ENCODE data around the gene NFIA.

The NFIA gene

DNA sequence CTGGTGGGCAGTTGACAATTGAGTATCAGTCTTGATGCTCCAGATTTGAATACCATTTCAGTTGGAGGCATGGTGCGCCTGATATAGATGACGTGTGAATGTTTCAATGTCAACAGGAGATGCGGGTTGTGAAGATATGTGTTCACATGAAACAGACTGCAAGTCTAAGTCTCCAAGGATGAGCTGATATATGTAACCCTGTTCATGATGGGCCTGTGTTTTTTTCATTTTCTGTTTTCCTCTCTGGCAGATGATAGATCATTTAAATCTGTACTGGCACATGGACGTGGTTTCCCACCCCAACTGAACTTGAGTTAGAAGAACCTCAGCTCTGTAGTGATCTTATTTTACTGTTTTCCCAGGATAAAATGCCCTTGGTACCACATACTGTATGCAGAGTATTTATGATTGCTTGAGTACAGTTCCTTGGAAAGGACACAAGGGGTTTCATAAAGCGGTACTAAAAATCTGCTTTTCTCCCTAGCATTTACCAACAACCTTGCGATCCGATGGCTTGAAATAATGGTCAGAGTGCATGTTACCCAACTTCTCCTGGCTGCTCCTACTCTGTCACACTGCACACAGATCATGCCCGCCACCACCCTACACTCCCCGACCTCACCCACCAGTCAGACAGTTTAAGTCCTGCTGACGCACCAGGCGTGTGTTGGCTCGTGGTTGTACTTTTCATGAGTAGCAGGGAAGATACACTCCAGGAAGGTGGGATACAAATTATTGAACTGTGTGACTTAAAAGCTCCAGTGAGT, 131.1 kb downstream of the NFIA start:
- DNase-seq (ENCODE audit: low read depth, low spot score) = no peak

DNA sequence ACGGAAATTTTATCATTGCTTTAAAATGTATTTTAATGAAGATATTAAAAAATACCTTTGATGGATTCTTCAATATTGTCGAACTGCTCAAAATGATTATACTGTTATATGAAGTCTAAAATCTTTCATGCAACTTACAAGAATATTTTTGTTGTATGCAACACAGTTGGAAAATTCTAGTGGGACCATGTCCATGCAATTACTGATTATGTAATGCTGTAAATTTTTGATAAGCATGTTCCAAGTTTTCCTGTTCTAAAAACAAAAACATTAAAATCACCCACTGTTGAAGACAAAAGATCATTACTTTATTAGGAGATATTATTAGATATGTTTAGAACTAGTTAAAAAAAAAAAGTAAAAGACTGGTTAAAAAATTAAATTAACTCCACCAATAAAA, 132.8 kb downstream of the NFIA start:
- DNase-seq (ENCODE audit: low read depth, low spot score) = no peak

DNA sequence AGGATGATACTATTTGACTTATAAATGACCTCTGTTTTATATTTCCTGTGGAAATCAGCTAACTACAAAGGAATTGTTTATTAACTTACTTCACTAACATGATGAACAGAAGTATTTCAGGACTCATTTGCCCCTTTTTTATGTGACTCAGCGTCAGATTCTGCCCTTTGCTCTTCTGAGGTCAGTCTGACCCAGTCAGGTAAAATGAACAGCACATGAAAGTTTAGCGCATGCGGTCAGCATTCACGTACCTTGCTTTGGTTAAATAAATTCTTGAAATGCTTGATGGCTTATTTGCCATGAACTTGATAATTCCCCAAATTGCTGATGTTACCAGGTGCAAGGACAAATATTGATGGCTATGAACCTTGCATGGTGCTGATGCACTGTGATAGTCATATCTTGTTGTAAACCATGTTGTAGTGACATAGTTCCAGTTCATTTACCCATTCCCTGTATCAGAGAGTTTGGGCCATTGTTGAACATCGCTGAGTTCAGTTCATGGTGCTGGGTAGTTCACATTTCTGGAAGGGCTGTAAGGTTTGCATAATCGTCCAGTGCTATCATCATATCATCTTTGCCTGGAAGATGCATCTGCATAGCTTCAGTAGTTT, 133.4 kb downstream of the NFIA start:
- DNase-seq (ENCODE audit: low read depth, low spot score) = no peak

DNA sequence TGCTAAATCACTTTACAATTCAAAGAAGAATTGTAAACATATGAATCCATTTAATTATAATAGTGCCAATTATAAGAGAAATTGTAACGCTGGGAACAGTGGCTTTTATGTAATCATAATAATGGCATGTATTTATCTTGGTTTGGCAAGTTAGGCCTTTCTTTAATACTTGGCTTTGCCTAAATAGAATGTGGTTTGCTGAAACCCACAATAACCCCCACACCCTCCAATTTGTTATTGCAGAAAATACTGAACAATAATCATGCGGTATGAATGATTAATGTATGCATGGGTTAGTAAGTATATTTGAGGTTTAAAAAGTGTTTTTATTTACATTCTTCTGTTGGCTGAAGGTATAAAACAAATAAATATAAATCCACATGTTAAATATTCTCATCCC, 138.2 kb downstream of the NFIA start:
- no peak for DNase-seq (ENCODE audit: low read depth, low spot score)

DNA sequence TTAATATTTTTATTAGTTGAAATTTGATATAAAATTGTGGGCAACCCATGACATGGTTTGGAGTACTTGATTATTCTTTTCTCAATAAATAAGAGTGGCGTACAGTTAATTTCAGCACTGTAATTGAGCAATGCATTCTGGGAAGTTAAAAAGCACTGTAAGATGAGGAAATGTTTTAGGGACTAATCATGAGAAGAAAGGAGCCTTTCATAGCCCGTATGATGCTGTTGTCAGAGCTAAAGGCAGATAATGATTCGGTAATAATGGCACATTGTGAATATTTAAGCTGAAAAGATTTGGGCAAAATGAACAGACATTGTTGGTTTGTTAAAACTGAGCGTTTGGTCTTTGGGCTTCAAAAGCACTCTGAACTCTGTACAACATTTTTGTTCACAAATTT, 139.3 kb downstream of the NFIA start:
- no peak for DNase-seq (ENCODE audit: low read depth, low spot score)

DNA sequence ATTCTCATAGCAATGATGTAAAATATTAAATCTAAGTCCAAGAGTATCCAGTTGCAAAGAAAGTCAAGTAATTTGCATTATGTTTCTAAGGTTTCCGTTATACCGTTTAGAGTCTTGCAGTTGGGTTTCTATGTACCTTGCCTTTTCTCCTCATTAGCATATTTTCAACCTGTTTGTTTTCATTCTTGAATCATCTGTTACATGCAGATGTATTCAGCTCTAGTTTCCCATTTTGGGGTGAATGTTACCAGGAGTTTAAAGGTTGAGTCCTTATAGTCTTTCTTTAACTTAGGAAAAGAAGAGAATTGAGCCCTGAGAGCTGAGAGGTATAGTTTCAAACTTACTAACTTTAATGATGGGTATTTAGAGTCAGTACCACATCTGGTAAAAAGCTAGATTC, 139.9 kb downstream of the NFIA start:
- DNase-seq (ENCODE audit: low read depth, low spot score) = no peak

DNA sequence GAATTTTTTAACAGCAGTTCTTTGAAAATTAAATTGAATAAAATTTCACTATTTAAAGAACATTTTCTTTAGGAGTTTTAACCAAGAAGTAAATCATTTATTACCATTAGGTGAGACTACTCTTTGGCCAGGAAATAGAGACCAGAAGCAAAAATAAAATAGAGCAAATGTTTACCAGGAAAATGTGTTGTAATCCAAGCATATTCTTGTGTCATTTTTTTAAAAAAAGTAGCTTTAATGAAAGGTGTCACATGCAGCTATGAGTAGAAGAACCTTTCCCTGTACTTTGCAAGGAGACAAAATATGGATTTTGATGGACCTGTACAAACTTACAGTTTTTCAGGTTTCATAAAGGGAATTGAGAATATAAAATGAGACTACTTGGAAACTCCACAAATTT, 140.8 kb downstream of the NFIA start:
- no peak for DNase-seq (ENCODE audit: low read depth, low spot score)

DNA sequence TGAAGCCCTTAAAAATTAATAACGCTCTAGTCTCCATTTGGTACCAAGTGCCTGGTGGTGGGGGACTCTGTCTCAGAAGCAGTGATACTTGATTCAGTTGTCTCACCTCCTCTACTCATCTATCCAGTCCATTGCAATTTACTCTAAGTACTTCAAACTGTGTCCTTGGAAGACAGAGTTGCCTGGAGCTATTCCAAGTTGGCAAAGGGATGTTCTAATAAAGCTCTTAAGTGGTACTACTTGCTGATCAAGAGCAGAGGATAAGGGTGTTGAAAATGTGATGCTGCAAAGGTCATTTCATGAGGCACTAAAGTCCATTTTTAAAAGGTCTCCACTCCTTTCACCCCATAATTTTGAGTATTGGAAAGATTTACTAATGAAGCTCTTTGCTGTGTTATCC, 142.2 kb downstream of the NFIA start:
- DNase-seq (ENCODE audit: low read depth, low spot score) = no peak

DNA sequence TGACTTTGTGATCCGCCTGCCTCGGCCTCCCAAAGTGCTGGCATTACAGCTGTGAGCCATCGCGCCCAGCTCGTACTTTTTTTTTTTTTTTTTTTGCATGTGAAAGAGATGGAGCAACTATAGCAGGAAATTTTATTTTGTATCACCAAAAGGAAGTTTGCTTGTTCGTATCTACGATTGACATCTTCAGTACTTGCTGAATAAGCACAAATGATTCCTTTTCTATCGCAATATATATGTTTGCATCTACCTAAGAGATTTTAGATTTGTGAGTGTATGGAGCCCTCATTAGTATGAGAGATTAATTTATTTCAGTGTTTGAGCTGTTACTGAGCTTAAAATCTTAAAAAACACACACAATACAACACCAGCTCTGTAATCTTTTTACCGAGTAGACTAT, 143.1 kb downstream of the NFIA start:
- DNase-seq (ENCODE audit: low read depth, low spot score) = no peak

DNA sequence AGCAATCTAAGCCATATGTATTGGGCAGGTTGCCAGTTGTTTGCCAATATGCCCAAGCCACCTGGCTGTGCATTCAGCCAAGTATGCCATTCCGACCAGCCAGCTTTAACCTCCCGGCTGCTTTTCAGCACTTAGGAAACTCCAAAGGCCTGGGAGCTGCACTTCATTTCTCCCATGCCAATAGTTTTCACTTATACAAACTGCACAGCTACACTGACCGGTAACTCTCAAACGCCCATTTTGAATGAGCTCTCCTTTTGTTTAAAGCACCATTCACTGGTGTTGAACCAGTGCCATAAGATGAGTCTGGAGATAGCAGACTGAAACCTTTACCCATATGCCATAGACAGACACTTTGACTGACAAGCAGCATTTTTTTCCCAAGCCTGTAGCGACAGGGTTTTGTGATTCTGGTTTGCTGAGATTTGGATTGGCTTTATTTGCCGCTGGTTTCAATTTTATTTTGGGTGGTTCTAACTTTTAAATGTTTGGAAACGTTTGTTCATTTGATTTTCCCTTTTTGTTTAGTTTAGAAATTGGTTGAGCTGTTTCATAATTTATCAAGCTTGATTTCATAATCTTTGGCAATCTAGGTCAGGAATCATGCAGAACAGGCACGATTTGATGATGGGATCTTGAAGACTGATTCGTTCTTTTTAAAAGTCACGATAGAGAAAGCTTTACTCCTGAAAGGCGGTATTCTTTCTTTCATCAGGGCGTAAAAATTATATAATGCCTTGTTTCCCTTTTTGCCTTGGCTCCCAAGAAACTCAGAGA, 144.6 kb downstream of the NFIA start:
- DNase-seq (ENCODE audit: low read depth, low spot score) = no peak

DNA sequence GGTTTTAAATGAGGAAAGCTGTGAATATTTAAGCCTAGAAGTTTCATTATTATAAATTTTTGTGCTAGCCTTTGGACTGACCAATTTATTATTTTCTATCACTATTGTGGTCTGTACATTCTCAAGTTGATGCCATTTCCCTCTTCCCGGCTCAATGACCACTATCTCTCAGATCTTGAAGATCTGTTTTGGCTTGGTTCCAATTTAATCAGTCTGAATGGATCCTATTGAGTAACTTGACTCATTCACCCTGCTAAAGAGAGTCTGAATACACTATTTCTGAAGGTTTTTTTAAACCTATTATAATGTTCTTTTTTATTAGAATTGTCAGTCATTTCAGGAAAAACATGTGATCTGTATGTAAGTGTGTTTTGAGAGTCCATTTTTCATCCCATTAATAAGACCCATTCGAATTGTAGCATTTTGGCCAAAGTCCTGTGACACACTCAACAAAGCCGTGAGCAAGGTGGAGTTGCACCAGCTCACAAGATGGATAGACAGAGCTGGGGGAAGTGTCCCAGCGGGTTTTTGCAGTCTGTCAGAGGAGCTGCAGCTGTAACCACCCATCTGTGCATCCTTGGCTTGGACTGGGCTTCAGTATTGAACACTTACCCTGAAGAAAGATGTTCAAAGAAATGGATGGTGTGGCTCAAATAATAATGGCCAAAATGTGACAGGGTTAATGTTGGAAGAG, 145.6 kb downstream of the NFIA start:
- no peak for DNase-seq (ENCODE audit: low read depth, low spot score)

DNA sequence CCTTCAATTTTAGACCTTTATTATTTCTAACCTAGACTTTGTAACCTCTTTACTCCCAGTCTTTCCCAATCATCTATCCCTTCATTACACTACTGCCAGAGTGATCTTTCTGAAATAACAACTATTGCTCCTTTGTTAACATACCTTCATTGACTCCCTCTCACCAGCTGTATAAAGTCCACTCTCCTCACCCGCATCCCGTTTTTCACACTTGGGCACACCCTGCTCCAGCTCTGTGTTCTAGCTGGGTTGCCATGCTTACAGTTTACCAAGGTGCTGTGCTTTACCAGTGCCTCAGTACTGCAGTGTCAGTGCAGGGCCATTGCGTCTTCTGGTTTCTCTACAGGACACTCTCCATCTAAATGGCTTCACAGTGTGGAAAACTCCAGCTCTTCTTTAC, 148.2 kb downstream of the NFIA start:
- no peak for DNase-seq (ENCODE audit: low read depth, low spot score)

DNA sequence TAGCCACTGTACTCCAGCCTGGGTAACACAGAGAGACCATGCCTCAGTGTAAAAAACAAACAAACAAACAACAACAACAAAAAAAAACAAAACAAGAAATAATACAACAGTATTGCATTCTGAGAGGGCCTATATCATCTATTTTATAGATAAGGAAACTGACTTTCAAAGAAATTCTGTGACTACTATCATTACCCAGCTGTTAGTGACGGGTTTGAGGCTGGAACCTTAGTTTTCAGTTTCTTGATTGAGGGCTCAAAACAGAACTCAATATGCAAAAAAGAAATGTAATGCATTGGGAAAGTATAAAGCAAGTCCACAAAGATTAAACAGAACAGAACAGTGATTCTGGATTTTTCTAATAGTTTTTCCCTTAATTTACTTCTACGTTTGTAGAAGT, 149.4 kb downstream of the NFIA start:
- no peak for DNase-seq (ENCODE audit: low read depth, low spot score)

DNA sequence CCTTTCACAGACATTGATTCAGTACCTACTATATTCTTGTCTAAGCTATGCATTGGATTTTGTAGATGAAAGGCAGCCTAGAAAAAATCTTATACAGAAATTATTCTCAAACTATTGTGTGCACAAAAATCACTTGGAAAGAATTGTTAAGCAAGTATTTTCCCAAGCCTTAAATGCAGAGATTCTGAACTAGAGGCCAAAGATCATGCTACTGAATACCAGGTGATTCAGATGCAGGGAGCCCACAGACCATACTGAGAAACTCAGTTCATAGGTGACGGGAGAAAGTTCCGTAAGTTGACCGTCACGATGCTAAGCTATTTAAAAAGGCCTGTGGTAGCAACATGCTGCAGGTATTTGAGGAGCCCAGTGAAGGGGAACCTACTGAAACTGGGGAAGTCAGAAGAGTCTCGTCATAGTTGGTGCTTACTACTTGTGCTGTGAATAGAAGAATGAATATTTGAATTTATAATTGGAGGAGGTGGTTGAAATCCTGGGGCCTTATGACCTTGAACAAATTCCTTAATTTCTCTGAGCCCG, 150.8 kb downstream of the NFIA start:
- DNase-seq (ENCODE audit: low read depth, low spot score) = no peak

DNA sequence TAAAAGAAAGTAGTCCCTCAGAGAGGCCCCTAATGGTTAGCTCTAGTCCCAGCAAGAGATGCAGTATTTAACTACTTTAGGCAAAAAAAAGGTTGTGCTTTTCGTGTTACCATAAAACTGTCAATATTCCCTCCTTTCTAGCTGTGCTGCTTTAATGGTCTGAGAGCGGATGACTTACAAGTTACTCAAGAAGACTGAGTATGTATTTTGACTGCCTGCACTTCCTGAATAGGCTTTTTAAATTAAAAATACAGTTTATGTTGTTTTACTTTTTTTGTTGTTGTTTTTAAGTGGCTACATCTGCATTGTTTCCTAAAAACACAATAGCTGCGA, 152.2 kb downstream of the NFIA start:
- no peak for DNase-seq (ENCODE audit: low read depth, low spot score)

DNA sequence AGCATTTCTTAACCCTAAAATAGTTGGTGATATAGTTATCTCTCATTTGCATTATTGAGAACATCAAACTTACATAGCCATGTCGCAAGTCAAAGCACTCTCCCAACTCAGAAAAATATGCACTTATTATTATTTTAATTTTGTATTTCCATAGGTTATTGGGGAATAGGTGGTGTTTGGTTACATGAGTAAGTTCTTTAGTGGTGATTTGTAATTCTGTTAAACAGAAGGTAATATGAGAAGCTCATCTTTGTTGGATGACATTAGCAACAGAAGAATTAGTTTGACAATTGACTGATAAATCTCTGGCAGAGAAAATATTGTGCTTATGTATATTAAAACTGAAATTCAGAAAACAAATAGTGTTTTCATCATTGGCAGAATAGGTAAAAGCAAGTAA, 154.8 kb downstream of the NFIA start:
- no peak for DNase-seq (ENCODE audit: low read depth, low spot score)

DNA sequence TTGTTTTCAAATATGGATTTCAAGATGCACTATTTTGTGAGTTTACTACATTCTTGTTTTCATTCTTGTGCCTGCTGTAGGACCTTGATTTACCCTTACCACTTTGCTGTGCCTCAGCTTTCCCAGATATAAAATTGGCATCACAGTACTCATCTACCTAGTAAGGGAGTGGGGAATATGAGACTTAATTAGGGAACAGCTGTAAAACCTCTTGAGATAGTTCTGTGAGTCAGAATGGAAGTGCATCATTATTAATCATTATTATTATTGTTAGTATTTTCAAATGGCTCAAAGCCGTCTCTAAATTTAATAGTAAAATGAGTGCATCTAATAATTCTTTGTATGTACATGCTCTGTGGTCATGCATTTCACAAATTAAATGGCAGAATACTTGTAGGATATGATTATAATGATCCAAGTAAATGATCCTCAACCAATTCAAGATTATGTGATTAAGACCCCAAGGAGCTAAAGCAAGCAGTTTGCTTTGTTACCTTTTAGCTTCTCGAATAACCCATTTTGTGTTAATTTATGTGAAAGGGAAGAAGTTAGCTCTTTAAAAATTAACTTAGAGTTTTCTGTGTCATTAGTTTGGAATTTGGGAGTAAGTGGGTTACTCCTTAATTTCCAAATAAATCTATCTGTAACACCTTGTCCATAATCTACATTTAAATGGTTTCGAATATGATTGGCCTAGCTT, 155.4 kb downstream of the NFIA start:
- DNase-seq (ENCODE audit: low read depth, low spot score) = no peak

DNA sequence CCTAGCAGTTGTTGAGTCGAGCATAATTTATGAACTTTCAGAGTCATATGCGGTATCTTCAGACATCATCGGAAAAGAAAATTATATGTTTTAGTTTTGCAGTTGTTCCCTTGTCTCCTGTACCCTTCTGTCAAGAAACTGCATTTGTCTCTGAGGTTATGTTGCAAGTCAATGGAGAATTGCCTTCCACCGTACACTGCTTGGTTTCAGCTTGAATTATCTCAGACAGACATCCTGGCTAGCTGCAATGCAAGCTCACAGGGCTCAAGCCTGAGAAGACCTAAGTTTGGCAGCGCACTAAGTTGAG, 156.0 kb downstream of the NFIA start:
- no peak for DNase-seq (ENCODE audit: low read depth, low spot score)

DNA sequence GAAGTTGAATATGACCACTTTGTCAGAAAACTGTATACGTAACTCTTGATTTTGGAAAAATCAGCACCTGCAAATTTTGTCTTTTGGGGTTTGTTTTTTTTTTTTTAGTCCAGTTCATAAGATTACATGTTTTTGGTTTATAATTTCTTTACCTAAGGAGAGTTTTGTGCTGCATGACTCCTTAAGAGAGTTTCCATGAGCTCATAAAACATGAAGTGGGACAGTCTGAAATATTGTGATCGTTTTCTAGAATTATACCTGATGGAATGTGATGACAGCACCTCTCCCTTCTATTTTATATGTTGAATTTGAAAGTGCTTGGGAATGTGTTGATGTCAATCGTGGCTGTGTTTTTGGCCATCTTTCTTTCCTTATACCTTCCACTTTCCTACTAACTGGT, 158.5 kb downstream of the NFIA start:
- DNase-seq (ENCODE audit: low read depth, low spot score) = no peak

DNA sequence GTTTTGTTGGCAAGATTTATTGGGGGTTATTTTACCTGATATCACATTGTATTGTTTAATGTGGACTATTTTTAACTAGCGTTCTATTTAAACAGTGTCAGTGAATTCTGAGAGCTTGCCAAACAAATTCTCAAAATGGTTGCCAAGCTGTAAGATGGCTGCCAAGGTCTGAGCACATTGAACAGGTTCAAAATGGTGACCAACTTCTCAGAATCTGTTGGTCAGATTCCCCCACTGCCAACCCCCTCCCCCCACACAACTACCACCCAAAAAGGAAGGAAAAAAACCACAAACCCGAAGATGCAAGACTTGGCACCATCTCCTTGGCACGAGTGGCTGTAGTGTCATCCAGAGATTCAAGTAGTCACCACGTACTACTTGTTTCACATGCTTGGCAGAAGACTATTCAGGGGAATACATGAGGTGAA, 159.1 kb downstream of the NFIA start:
- no peak for DNase-seq (ENCODE audit: low read depth, low spot score)

DNA sequence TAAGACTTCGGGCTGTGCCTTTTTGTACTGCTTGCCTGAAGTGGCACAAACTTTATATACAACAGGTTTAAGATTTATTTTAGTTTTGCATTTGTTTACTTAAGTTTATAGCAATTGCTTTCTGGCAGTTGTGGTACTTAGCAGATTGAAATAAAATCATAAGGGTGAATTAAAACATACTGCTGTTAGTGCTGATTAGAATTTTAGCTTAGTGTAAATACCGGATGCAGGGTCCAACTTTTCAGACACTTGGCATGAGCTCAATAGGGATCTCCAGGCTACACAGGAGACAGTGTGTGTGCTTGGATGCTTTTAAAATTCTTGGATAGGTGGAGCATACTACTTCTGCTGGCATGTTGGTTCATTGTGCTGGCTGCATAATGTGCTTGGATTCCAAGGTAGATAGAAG, 159.6 kb downstream of the NFIA start:
- no peak for DNase-seq (ENCODE audit: low read depth, low spot score)

DNA sequence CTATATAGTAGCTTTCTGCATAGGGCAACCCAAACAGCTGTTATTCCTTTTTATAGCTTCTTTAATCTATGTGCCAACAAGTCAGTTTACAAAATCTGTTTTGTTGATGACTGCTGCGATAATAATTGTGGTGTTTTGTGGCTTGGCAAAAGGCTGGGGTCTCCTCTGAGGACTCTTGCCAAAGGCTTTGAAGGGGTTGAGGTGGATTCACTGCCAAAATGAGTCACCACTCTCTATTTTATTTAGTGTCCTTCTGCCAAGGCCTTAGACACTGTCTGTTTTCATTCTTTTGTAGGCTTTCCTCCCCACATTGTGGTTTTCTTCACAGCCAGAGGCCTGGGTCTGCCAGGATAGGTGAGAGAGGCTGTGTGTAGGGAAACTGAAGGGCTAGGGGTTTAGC, 161.8 kb downstream of the NFIA start:
- DNase-seq (ENCODE audit: low read depth, low spot score) = no peak

Measured in activated CD4-positive, CD25-positive, alpha-beta regulatory T cell treated with anti-CD3 and anti-CD28 coated beads, Interleukin-2, amount 50 U/mL, for 16 hours (primary cell).